HCT116 (cell line): ENCODE results near the gene TMEM178B.

Source experiments
- CTCF ChIP-seq, 3 experiments: fragments of 200-600 bp in 1 of 3; sonication (generic) in 1 of 3; IDR thresholded peaks in 2 of 3; conservative IDR thresholded peaks in 1 of 3; 2 replicates each; pipeline ENCODE4 v1.5.1; 2012 to 2017; ENCODE audit warnings: low read depth in 2 of 3, low read length in 2 of 3, antibody characterized with exemption in 1 of 3, borderline replicate concordance in 1 of 3, control low read depth in 1 of 3, mild to moderate bottlenecking in 1 of 3, mixed read lengths in 1 of 3, mixed run types in 1 of 3, moderate library complexity in 1 of 3; ENCODE audit not compliant: insufficient read depth in 1 of 3
- EZH2 ChIP-seq: fragments of 200-600 bp; sonication (generic); IDR thresholded peaks from 2 replicates; pipeline ENCODE4 v1.6.1; 2017; ENCODE audit warnings: antibody characterized with exemption, mixed run types
- REST ChIP-seq: IDR thresholded peaks from 2 replicates; pipeline ENCODE4 v1.6.1; 2012; ENCODE audit warnings: low read depth

DNA sequence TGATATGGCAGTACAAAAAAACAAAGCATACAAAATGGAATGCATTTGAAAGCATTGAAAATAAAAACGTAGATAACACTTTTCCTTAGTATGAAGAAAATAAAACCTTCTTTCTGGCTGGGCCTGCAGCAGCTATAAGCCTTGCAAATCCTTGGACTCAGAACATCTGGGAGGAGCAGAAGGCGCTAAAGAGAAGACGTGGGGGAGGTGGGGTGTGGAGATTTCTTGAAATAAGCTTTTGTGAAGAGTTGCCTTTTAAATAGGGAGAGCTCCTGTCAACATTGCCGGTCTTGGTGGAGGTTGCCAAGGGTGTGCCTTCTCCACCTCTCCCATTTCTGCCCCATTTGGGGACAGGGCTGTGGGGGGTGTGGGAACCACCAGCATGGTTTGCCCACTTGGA is 128.7 kb downstream of the TMEM178B start:
- TF ChIP-seq EZH2, result no peak
- TF ChIP-seq REST, result no peak
- no peak for TF ChIP-seq CTCF (IDR thresholded peaks at IDR 0.05 in 2 of 3, conservative IDR thresholded peaks at IDR 0.05 in 1 of 3; ENCODE audit: borderline replicate concordance in 1 of 3, insufficient read depth in 1 of 3, low read depth in 2 of 3, low read length in 2 of 3)
